OCI-LY1 (cell line): Measurements from ENCODE around the gene SAP30BP.

Experiments
- H2AFZ ChIP-seq: fragments of 200-600 bp; sonication (generic), shearing (Covaris generic); 2 replicates; pipeline ENCODE4 v1.6.0; 2014; ENCODE audit warnings: antibody characterized with exemption, mild to moderate bottlenecking, low read length
- H3F3A ChIP-seq: fragments of 200-600 bp; sonication (generic), shearing (Covaris generic); 2 replicates; pipeline ENCODE4 v1.6.0; 2014; ENCODE audit warnings: mild to moderate bottlenecking, antibody characterized with exemption, low read length, moderate library complexity; ENCODE audit not compliant: insufficient read depth
- H3K27ac ChIP-seq: fragments of 200-600 bp; sonication (generic); 2 replicates; pipeline ENCODE4 v1.5.1; 2014; ENCODE audit warnings: low read length, mixed run types, mild to moderate bottlenecking, low read depth; ENCODE audit not compliant: poor library complexity, severe bottlenecking
- H3K27me3 ChIP-seq: fragments of 200-600 bp; sonication (generic); 2 replicates; pipeline ENCODE4 v1.6.0; 2014; ENCODE audit warnings: antibody characterized with exemption, mild to moderate bottlenecking, low read length, moderate library complexity; ENCODE audit not compliant: insufficient read depth
- H3K36me3 ChIP-seq: fragments of 200-600 bp; sonication (generic); 2 replicates; pipeline ENCODE4 v1.6.1; 2014; ENCODE audit warnings: mild to moderate bottlenecking, antibody characterized with exemption, low read length, moderate library complexity, mixed read lengths; ENCODE audit not compliant: insufficient read depth
- H3K4me1 ChIP-seq: fragments of 200-600 bp; sonication (generic); 2 replicates; pipeline ENCODE4 v1.5.1; 2014; ENCODE audit warnings: mild to moderate bottlenecking, low read length, moderate library complexity; ENCODE audit not compliant: insufficient read depth, severe bottlenecking
- H3K4me2 ChIP-seq: fragments of 200-600 bp; sonication (generic), shearing (Covaris generic); 2 replicates; pipeline ENCODE4 v1.6.1; 2014; ENCODE audit warnings: low read length
- H3K4me3 ChIP-seq: fragments of 200-600 bp; sonication (generic); 2 replicates; pipeline ENCODE4 v1.5.1; 2014; ENCODE audit warnings: low read length, low read depth, mild to moderate bottlenecking, mixed read lengths; ENCODE audit not compliant: poor library complexity, severe bottlenecking
- H3K79me2 ChIP-seq: fragments of 200-600 bp; shearing (Covaris generic); 2 replicates; pipeline ENCODE4 v1.6.1; 2016; ENCODE audit warnings: mixed run types, low read length, mixed read lengths; ENCODE audit not compliant: insufficient read depth
- H3K9ac ChIP-seq: fragments of 200-600 bp; sonication (generic), shearing (Covaris generic); 2 replicates; pipeline ENCODE4 v1.6.1; 2014; ENCODE audit warnings: mild to moderate bottlenecking, low read length, mixed read lengths
- H3K9me2 ChIP-seq: fragments of 200-600 bp; sonication (generic), shearing (Covaris generic); 2 replicates; pipeline ENCODE4 v1.6.1; 2014; ENCODE audit warnings: low read depth, mild to moderate bottlenecking, low read length, mixed read lengths
- H3K9me3 ChIP-seq: fragments of 200-600 bp; shearing (Covaris generic); 2 replicates; pipeline ENCODE4 v1.6.1; 2014; ENCODE audit warnings: low read length, mixed read lengths
- H4K20me1 ChIP-seq: fragments of 200-600 bp; sonication (generic), shearing (Covaris generic); 2 replicates; pipeline ENCODE4 v1.6.0; 2016; ENCODE audit warnings: mild to moderate bottlenecking, low read length; ENCODE audit not compliant: insufficient read depth
- CTCF ChIP-seq: fragments of 200-600 bp; sonication (generic), shearing (Covaris generic); IDR thresholded peaks from 2 replicates; pipeline ENCODE4 v1.5.1; 2017; ENCODE audit warnings: mild to moderate bottlenecking, antibody characterized with exemption, low read length, moderate library complexity, mixed read lengths
- EZH2 ChIP-seq: fragments of 200-600 bp; sonication (generic), shearing (Covaris generic); IDR thresholded peaks from 2 replicates; pipeline ENCODE4 v1.8.0; 2017; ENCODE audit warnings: borderline replicate concordance, mixed run types, mild to moderate bottlenecking, antibody characterized with exemption, low read length, moderate library complexity, mixed read lengths

SAP30BP gene

GRCh38 chr17:75738218-75738802 is 71.2 kb downstream of the SAP30BP start:
- Histone ChIP-seq H3F3A (no peaks in the 10 kb centered on the region), H3K27me3 (peaks cover 5% of the 10 kb centered on the region), H3K79me2 (no peaks in the 10 kb centered on the region), H3K27ac (no peak overlapping the region), H3K9me3 (no peaks in the 10 kb centered on the region), H3K9me2 (no peaks in the 10 kb centered on the region), H3K4me2 (peak overlapping the region; percentile 18; the same call in 1 of the 2 replicates), H3K4me3 (no peak overlapping the region), H4K20me1 (no peaks in the 10 kb centered on the region), H2AFZ (no peak overlapping the region), H3K4me1 (peaks cover 18% of the 10 kb centered on the region), H3K9ac (no peak overlapping the region), H3K36me3 (no peaks in the 10 kb centered on the region)
- no peak for TF ChIP-seq CTCF
- no peak for TF ChIP-seq EZH2

- no peaks in the 10 kb centered on the region for H4K20me1 ChIP-seq
- TF ChIP-seq EZH2 (no peak), CTCF (no peak)
- no peak overlapping the region for H2AFZ ChIP-seq
- peaks cover 18% of the 10 kb centered on the region for H3K4me1 ChIP-seq
- peaks cover 5% of the 10 kb centered on the region for H3K27me3 ChIP-seq
- H3K36me3 ChIP-seq: no peaks in the 10 kb centered on the region
- no peak overlapping the region for H3K27ac ChIP-seq
- H3K9me3 ChIP-seq: no peaks in the 10 kb centered on the region
- no peaks in the 10 kb centered on the region for H3K79me2 ChIP-seq
- H3K9ac ChIP-seq: no peak overlapping the region
- H3K9me2 ChIP-seq: no peaks in the 10 kb centered on the region
- H3F3A ChIP-seq: no peaks in the 10 kb centered on the region
- no peak overlapping the region for H3K4me3 ChIP-seq
- H3K4me2 ChIP-seq: no peak overlapping the region
These were observed 72.0 kb downstream of the SAP30BP start for GRCh38 chr17:75739174-75739573.

GRCh38 chr17:75739801-75740200 is 72.7 kb downstream of the SAP30BP start:
- Histone ChIP-seq H3K36me3 (no peaks in the 10 kb centered on the region), H3K9me3 (no peaks in the 10 kb centered on the region), H3K4me3 (no peak overlapping the region), H3K4me2 (no peak overlapping the region), H3K27me3 (peaks cover 5% of the 10 kb centered on the region), H3K9me2 (no peaks in the 10 kb centered on the region), H4K20me1 (no peaks in the 10 kb centered on the region), H3K4me1 (peaks cover 13% of the 10 kb centered on the region), H2AFZ (no peak overlapping the region), H3F3A (no peaks in the 10 kb centered on the region), H3K9ac (no peak overlapping the region), H3K27ac (no peak overlapping the region), H3K79me2 (no peaks in the 10 kb centered on the region)
- TF ChIP-seq EZH2: no peak
- TF ChIP-seq CTCF: no peak
